Neural cell (in vitro differentiated cells): ENCODE measurements around the gene PHF11.

Experiments used
- CTCF ChIP-seq: fragments of 450-650 bp; IDR thresholded peaks from 2 replicates; pipeline ENCODE4 v1.5.1; 2014; ENCODE audit warnings: antibody characterized with exemption, mild to moderate bottlenecking, moderate library complexity; ENCODE audit not compliant: poor library complexity, severe bottlenecking
- EP300 ChIP-seq: fragments of 450-650 bp; conservative IDR thresholded peaks from 2 replicates; pipeline ENCODE4 v1.6.1; 2014; ENCODE audit warnings: antibody characterized with exemption, mild to moderate bottlenecking, moderate library complexity; ENCODE audit not compliant: poor library complexity, severe bottlenecking
- EZH2 ChIP-seq: fragments of 200-600, 300-800 bp; shearing (Covaris generic), sonication (generic); IDR thresholded peaks from 2 replicates; pipeline ENCODE4 v1.6.1; 2014; ENCODE audit warnings: antibody characterized with exemption, low read length, borderline replicate concordance, mild to moderate bottlenecking; ENCODE audit not compliant: insufficient read depth, poor library complexity, severe bottlenecking
- MXI1 ChIP-seq: fragments of 450-650 bp; conservative IDR thresholded peaks from 2 replicates; pipeline ENCODE4 v1.6.1; 2014; ENCODE audit warnings: antibody characterized with exemption, mild to moderate bottlenecking; ENCODE audit not compliant: poor library complexity, severe bottlenecking
- POLR2AphosphoS5 ChIP-seq: IDR thresholded peaks from 2 replicates; pipeline ENCODE4 v1.6.1; 2012
- RAD21 ChIP-seq: fragments of 450-650 bp; conservative IDR thresholded peaks from 2 replicates; pipeline ENCODE4 v1.6.1; 2014; ENCODE audit warnings: antibody characterized with exemption, mild to moderate bottlenecking, moderate library complexity
- SMC3 ChIP-seq: fragments of 450-650 bp; conservative IDR thresholded peaks from 2 replicates; pipeline ENCODE4 v1.6.1; 2014; ENCODE audit warnings: antibody characterized with exemption, mild to moderate bottlenecking, moderate library complexity; ENCODE audit not compliant: poor library complexity
- TAF1 ChIP-seq: IDR thresholded peaks from 2 replicates; pipeline ENCODE4 v1.6.1; 2012; ENCODE audit warnings: low read depth
- TF ChIP-seq, protein P1 (sequence below): IDR thresholded peaks from 2 replicates; pipeline ENCODE4 v1.6.1; 2012; ENCODE audit warnings: borderline replicate concordance

GRCh38 chr13:49538404-49538803 lies 42.7 kb downstream of the PHF11 start:
- TF ChIP-seq CTCF (no peak), EP300 (no peak), MXI1 (no peak), SMC3 (no peak), POLR2AphosphoS5 (no peak), TAF1 (no peak), EZH2 (no peak), RAD21 (no peak)
- TF ChIP-seq, protein P1, sequence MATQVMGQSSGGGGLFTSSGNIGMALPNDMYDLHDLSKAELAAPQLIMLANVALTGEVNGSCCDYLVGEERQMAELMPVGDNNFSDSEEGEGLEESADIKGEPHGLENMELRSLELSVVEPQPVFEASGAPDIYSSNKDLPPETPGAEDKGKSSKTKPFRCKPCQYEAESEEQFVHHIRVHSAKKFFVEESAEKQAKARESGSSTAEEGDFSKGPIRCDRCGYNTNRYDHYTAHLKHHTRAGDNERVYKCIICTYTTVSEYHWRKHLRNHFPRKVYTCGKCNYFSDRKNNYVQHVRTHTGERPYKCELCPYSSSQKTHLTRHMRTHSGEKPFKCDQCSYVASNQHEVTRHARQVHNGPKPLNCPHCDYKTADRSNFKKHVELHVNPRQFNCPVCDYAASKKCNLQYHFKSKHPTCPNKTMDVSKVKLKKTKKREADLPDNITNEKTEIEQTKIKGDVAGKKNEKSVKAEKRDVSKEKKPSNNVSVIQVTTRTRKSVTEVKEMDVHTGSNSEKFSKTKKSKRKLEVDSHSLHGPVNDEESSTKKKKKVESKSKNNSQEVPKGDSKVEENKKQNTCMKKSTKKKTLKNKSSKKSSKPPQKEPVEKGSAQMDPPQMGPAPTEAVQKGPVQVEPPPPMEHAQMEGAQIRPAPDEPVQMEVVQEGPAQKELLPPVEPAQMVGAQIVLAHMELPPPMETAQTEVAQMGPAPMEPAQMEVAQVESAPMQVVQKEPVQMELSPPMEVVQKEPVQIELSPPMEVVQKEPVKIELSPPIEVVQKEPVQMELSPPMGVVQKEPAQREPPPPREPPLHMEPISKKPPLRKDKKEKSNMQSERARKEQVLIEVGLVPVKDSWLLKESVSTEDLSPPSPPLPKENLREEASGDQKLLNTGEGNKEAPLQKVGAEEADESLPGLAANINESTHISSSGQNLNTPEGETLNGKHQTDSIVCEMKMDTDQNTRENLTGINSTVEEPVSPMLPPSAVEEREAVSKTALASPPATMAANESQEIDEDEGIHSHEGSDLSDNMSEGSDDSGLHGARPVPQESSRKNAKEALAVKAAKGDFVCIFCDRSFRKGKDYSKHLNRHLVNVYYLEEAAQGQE, result no peak
